B cell (primary cell): ENCODE data around the gene TFRC. TPM values are rescaled to one million over a fixed set of nuclear protein-coding genes. Genes with fewer than 3 reads are reported as not detected.

Source experiments
- ATAC-seq: fragments of 200-7000 bp; cut with Tn5 transposase; one replicate; pipeline ENCODE4 v1.10.0; 2021; ENCODE audit warnings: low read depth, mild to moderate bottlenecking, moderate number of reproducible peaks, moderate library complexity
- CTCF ChIA-PET: fragments of 350-600 bp; sonication (Branson Sonifier 250); formaldehyde crosslinking; loops from one replicate; lab custom pipeline; 2021; ENCODE audit warnings: antibody characterized with exemption, inconsistent platforms; lab: Charles Lee
- POLR2A ChIA-PET: fragments of 350-600 bp; sonication (Branson Sonifier 250); formaldehyde crosslinking; loops from one replicate; lab custom pipeline; 2021; ENCODE audit warnings: antibody characterized with exemption; lab: Charles Lee
- DNase-seq: peaks from one replicate; pipeline ENCODE4 v3.0.0; 2013
- H2AFZ ChIP-seq: 2 replicates; pipeline ENCODE4 v1.6.1; 2012; ENCODE audit warnings: mild to moderate bottlenecking, low read depth, low read length; ENCODE audit not compliant: insufficient read depth, poor library complexity, severe bottlenecking
- H3K27ac ChIP-seq, 2 donors: 1 replicate in 1 of 2; 2 replicates in 1 of 2; pipeline ENCODE4 v1.5.1; 2012 to 2013; ENCODE audit warnings: low read length in 2 of 2, mild to moderate bottlenecking in 2 of 2, moderate library complexity in 1 of 2
- H3K27me3 ChIP-seq, 4 experiments: fragments of 200-600 bp in 1 of 4; sonication (generic) in 1 of 4; replicated peaks in 1 of 4; 1 replicate in 2 of 4; 2 replicates in 2 of 4; pipeline versions ENCODE4 v1.6.1 to v1.7.0; 2013 to 2016; ENCODE audit warnings: low read length in 3 of 4, mild to moderate bottlenecking in 2 of 4, mixed read lengths in 1 of 4, moderate library complexity in 1 of 4; ENCODE audit not compliant: insufficient read depth in 4 of 4, control insufficient read depth in 3 of 4; ENCODE audit errors: control extremely low read depth in 1 of 4
- H3K36me3 ChIP-seq, 2 experiments: replicated peaks in 1 of 2; 1 replicate in 1 of 2; 2 replicates in 1 of 2; pipeline versions ENCODE4 v1.6.1 to v1.7.1; 2013; ENCODE audit warnings: low read length in 1 of 2; ENCODE audit not compliant: insufficient read depth in 2 of 2, control insufficient read depth in 1 of 2; ENCODE audit errors: control extremely low read depth in 1 of 2, extremely low read depth in 1 of 2
- H3K4me1 ChIP-seq, 2 donors: fragments of 200-600 bp in 1 of 2; sonication (generic) in 1 of 2; 1 replicate in 1 of 2; 2 replicates in 1 of 2; pipeline versions ENCODE4 v1.5.1 to v1.6.1; 2013 to 2017; ENCODE audit warnings: low read length in 2 of 2; ENCODE audit not compliant: control insufficient read depth in 2 of 2, insufficient read depth in 2 of 2
- H3K4me2 ChIP-seq: replicated peaks from 2 replicates; pipeline ENCODE3; 2012; ENCODE audit warnings: mild to moderate bottlenecking, low read depth, low read length; ENCODE audit not compliant: poor library complexity, severe bottlenecking
- H3K4me3 ChIP-seq, 5 experiments: fragments of 200-600 bp in 1 of 5; sonication (generic) in 1 of 5; 1 replicate in 3 of 5; 2 replicates in 2 of 5; pipeline versions ENCODE4 v1.5.1 to v1.7.0; 2011 to 2016; ENCODE audit warnings: low read length in 4 of 5, mild to moderate bottlenecking in 4 of 5, low read depth in 2 of 5, control low read depth in 1 of 5, moderate library complexity in 1 of 5; ENCODE audit not compliant: insufficient read depth in 1 of 5; ENCODE audit errors: control extremely low read depth in 1 of 5, extremely low read depth in 1 of 5
- H3K79me2 ChIP-seq: fragments of 200-600 bp; sonication (generic); one replicate; pipeline ENCODE4 v1.6.0; 2016; ENCODE audit warnings: low read length; ENCODE audit not compliant: control insufficient read depth, insufficient read depth
- H3K9ac ChIP-seq: fragments of 200-600 bp; sonication (generic); 2 replicates; pipeline ENCODE4 v1.6.1; 2017; ENCODE audit warnings: mild to moderate bottlenecking, low read length, moderate library complexity
- H3K9me3 ChIP-seq, 3 donors: one replicate each; pipeline versions ENCODE4 v1.6.1 to v1.7.1; 2013; ENCODE audit warnings: low read length in 2 of 3; ENCODE audit not compliant: control insufficient read depth in 2 of 3, insufficient read depth in 1 of 3; ENCODE audit errors: control extremely low read depth in 1 of 3
- H4K20me1 ChIP-seq: 2 replicates; pipeline ENCODE4 v1.6.0; 2012; ENCODE audit warnings: mild to moderate bottlenecking, low read length; ENCODE audit not compliant: insufficient read depth, control insufficient read depth, poor library complexity, severe bottlenecking
- H3K27ac Mint-ChIP-seq: one replicate; pipeline ENCODE4 v1.8.0; 2021; ENCODE audit warnings: mixed read lengths
- H3K27me3 Mint-ChIP-seq: one replicate; pipeline ENCODE4 v1.8.0; 2021; ENCODE audit warnings: mixed read lengths
- H3K4me1 Mint-ChIP-seq: one replicate; pipeline ENCODE4 v1.8.0; 2021; ENCODE audit warnings: mixed read lengths
- H3K4me3 Mint-ChIP-seq: one replicate; pipeline ENCODE4 v1.8.0; 2021; ENCODE audit warnings: mixed read lengths
- H3K9me3 Mint-ChIP-seq: one replicate; pipeline ENCODE4 v1.8.0; 2022; ENCODE audit warnings: mixed read lengths; ENCODE audit not compliant: insufficient read depth
- CTCF ChIP-seq: fragments of 200-600 bp; IDR thresholded peaks from one replicate; pipeline ENCODE4 v1.8.0; 2022; ENCODE audit warnings: antibody characterized with exemption, mild to moderate bottlenecking
- EZH2 ChIP-seq: IDR thresholded peaks from 2 replicates; pipeline ENCODE4 v1.6.1; 2012; ENCODE audit warnings: borderline replicate concordance, low read depth, mild to moderate bottlenecking, moderate library complexity, low read length; ENCODE audit not compliant: insufficient read depth, poor library complexity, severe bottlenecking
- WGBS: methylation state at CpG from one replicate; pipeline ENCODE4 v1.1.5; 2013; ENCODE audit warnings: missing lambda C conversion rate; ENCODE audit not compliant: insufficient coverage; 5-methylcytosine and 5-hydroxymethylcytosine counted together
- intact Hi-C: fragments of 100-400 bp; cut with micrococcal nuclease; formaldehyde crosslinking; loops from one replicate; pipeline ENCODE4 v1.10.0; 2022
- polyA plus RNA-seq: library from polyadenylated mRNA; depleted of rRNA; stranded (reverse); fragments of >200 nt; gene quantifications from 2 replicates; pipeline ENCODE4 v1.2.3, GENCODE V29; 2012
- total RNA-seq, 2 donors: library from RNA; stranded (reverse); fragments of 120-200 nt in 1 of 2; gene quantifications; 1 replicate in 1 of 2; 2 replicates in 1 of 2; pipeline versions ENCODE4 v1.2.3 to v1.2.4, GENCODE V29; 2013 to 2022

The TFRC gene
- total and polyA plus RNA-seq, 2 donors (not counting 1 experiment from before 2014, with no cell fraction given), result 41.7 to 104 TPM

- Histone ChIP-seq H3K4me2 (no peak overlapping the region), H4K20me1 (no peaks in the 10 kb centered on the region), H3K27me3 (peaks cover 0 to 4% (median 2%) of the 10 kb centered on the region in 4 experiments), H3K4me3 (no peak overlapping the region), H3K36me3 (no peaks in the 10 kb centered on the region), H3K9me3 (peaks cover 0 to 5% (median 3%) of the 10 kb centered on the region in 3 donors), H3K27ac (no peak overlapping the region), H3K79me2 (no peaks in the 10 kb centered on the region), H2AFZ (no peak overlapping the region), H3K9ac (no peak overlapping the region), H3K4me1 (no peaks in the 10 kb centered on the region)
- no peaks in the 10 kb centered on the region for H3K9me3 Mint-ChIP-seq
- H3K4me3 Mint-ChIP-seq, result no peak overlapping the region
- TF ChIP-seq CTCF (no peak), EZH2 (no peak)
- ATAC-seq, result no peak
- peaks cover 29% of the 10 kb centered on the region for H3K27me3 Mint-ChIP-seq
- H3K27ac Mint-ChIP-seq, result no peak overlapping the region
- DNase-seq, result no peak
- H3K4me1 Mint-ChIP-seq, result no peaks in the 10 kb centered on the region
- 88% methylated on average over 7 of the region's 9 CpGs for WGBS
- ChIA-PET CTCF (no interaction called here), POLR2A (interaction anchor here (0.7 kb wide), 1 partner anchor 363 kb away, joined by 3 read pairs; no protein-coding TSS in a partner anchor)
- intact Hi-C loops, result no loop called here
Observed at GRCh38 chr3:196008929-196009328, 73.0 kb downstream of the TFRC start.

DNA sequence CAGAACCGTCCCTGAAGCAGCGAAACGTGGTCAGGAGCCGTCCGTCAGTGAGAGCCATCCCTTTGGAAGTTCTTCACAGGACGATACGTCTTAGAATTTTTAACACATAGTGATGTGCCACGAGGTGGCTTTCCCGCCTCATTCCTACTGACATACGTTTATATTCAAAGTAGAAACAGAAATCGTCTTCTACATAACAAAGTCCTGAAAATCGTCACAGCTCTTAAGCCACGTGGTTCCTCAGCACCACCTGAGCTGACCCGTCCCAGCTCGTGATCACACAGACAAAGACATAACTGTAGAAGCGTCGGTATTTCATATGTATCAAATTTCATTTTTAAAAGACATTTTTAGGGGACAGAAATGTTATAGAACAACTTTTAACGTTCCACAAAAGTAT is 73.5 kb downstream of the TFRC start:
- intact Hi-C loops, result no loop called here
- no peak overlapping the region for H3K4me3 Mint-ChIP-seq
- Histone ChIP-seq H3K36me3 (no peaks in the 10 kb centered on the region), H3K27me3 (peaks cover 0 to 4% (median 2%) of the 10 kb centered on the region in 4 experiments), H3K4me2 (no peak overlapping the region), H3K4me1 (no peaks in the 10 kb centered on the region), H3K4me3 (no peak overlapping the region), H3K79me2 (no peaks in the 10 kb centered on the region), H2AFZ (no peak overlapping the region), H3K9ac (no peak overlapping the region), H3K9me3 (peaks cover 0 to 5% (median 3%) of the 10 kb centered on the region in 3 donors), H4K20me1 (no peaks in the 10 kb centered on the region), H3K27ac (no peak overlapping the region)
- ATAC-seq (no peak), DNase-seq (no peak)
- no peak for TF ChIP-seq CTCF
- TF ChIP-seq EZH2, result no peak
- H3K4me1 Mint-ChIP-seq, result no peaks in the 10 kb centered on the region
- ChIA-PET POLR2A (no interaction called here), CTCF (no interaction called here)
- no peak overlapping the region for H3K27ac Mint-ChIP-seq
- H3K9me3 Mint-ChIP-seq, result no peaks in the 10 kb centered on the region
- H3K27me3 Mint-ChIP-seq, result peaks cover 27% of the 10 kb centered on the region
- 95% methylated on average over 12 of the region's 18 CpGs for WGBS
